Endothelial cell of umbilical vein (primary cell): ENCODE data around the gene ATF1. TPM values are rescaled to one million over a fixed set of nuclear protein-coding genes. Genes with fewer than 3 reads are reported as not detected.

Experiments
- BruUV-seq: library from RNA; stranded (reverse); fragments of 400-500 nt; replicated peaks from 2 replicates; lab custom pipeline; 2021; lab: Mats Ljungman, UMichigan
- CTCF ChIA-PET: fragments of 300-600, 350-600 bp; sonication (Branson Sonifier 250); formaldehyde crosslinking; loops from one replicate; lab custom pipeline; 2021; ENCODE audit warnings: antibody characterized with exemption, inconsistent platforms; lab: Charles Lee
- POLR2A ChIA-PET: fragments of 300-600, 350-600 bp; sonication (Branson Sonifier 250); formaldehyde crosslinking; loops from one replicate; lab custom pipeline; 2021; ENCODE audit warnings: antibody characterized with exemption, inconsistent platforms; lab: Charles Lee
- DNase-seq: peaks from one replicate; pipeline ENCODE4 v3.0.0-alpha.2; 2011; ENCODE audit warnings: low read depth, low spot score
- FAIRE-seq: peaks from 2 replicates; lab custom pipeline; 2011; peaks lifted over from hg19 to GRCh38; lab: Jason Lieb, UNC
- H2AFZ ChIP-seq: 2 replicates; pipeline ENCODE4 v1.6.0; 2012; ENCODE audit warnings: low read depth, low read length, control low read depth, inconsistent platforms
- H3K27ac ChIP-seq: 2 replicates; pipeline ENCODE4 v1.5.1; 2011; ENCODE audit warnings: low read depth, mild to moderate bottlenecking, control low read depth, low read length, moderate library complexity; ENCODE audit not compliant: insufficient read depth
- H3K27me3 ChIP-seq, 2 experiments: 2 replicates each; pipeline versions ENCODE4 v1.6.0 to v1.6.1; 2011; ENCODE audit warnings: low read length in 2 of 2, mixed read lengths in 1 of 2; ENCODE audit not compliant: control insufficient read depth in 2 of 2, insufficient read depth in 2 of 2
- H3K36me3 ChIP-seq, 2 experiments: 2 replicates in 1 of 2; 3 replicates in 1 of 2; pipeline ENCODE4 v1.5.1; 2011; ENCODE audit warnings: low read length in 2 of 2, mild to moderate bottlenecking in 1 of 2, moderate library complexity in 1 of 2; ENCODE audit not compliant: control insufficient read depth in 2 of 2, insufficient read depth in 2 of 2; ENCODE audit errors: extremely low read depth in 1 of 2
- H3K4me1 ChIP-seq: 3 replicates; pipeline ENCODE4 v1.5.1; 2011; ENCODE audit warnings: mild to moderate bottlenecking, low read length; ENCODE audit not compliant: control insufficient read depth, insufficient read depth; ENCODE audit errors: extremely low read depth
- H3K4me2 ChIP-seq: 2 replicates; pipeline ENCODE4 v1.6.1; 2011; ENCODE audit warnings: low read length, control low read depth, mixed read lengths; ENCODE audit not compliant: insufficient read depth
- H3K4me3 ChIP-seq, 3 experiments: fragments of 200-600 bp in 1 of 3; sonication (generic), shearing (Covaris generic) in 1 of 3; replicated peaks in 1 of 3; 2 replicates each; pipeline ENCODE4 v1.5.1; 2011 to 2016; ENCODE audit warnings: control low read depth in 3 of 3, low read length in 3 of 3, mild to moderate bottlenecking in 2 of 3, inconsistent platforms in 1 of 3, low read depth in 1 of 3, moderate library complexity in 1 of 3; ENCODE audit not compliant: insufficient read depth in 1 of 3
- H3K79me2 ChIP-seq: 2 replicates; pipeline ENCODE4 v1.6.0; 2012; ENCODE audit warnings: low read length, inconsistent platforms; ENCODE audit not compliant: control insufficient read depth, insufficient read depth
- H3K9ac ChIP-seq: replicated peaks from 2 replicates; pipeline ENCODE3; 2011; ENCODE audit warnings: low read length, control low read depth; ENCODE audit not compliant: insufficient read depth; ENCODE audit errors: extremely low read depth
- H3K9me1 ChIP-seq: replicated peaks from 3 replicates; pipeline ENCODE4 v1.6.0; 2011; ENCODE audit warnings: mild to moderate bottlenecking, low read length; ENCODE audit not compliant: control insufficient read depth, insufficient read depth; ENCODE audit errors: extremely low read depth
- H3K9me3 ChIP-seq: replicated peaks from 2 replicates; pipeline ENCODE4 v1.5.1; 2012; ENCODE audit warnings: low read length, inconsistent platforms; ENCODE audit not compliant: control insufficient read depth, insufficient read depth
- H4K20me1 ChIP-seq: replicated peaks from 2 replicates; pipeline ENCODE3; 2011; ENCODE audit warnings: mild to moderate bottlenecking, low read length; ENCODE audit not compliant: control insufficient read depth, insufficient read depth; ENCODE audit errors: extremely low read depth
- EZH2 ChIP-seq: IDR thresholded peaks from 2 replicates; pipeline ENCODE4 v1.6.1; 2012; ENCODE audit warnings: borderline replicate concordance, low read depth, mild to moderate bottlenecking, moderate library complexity, low read length, inconsistent platforms; ENCODE audit not compliant: severe bottlenecking
- FOS ChIP-seq: IDR thresholded peaks from 2 replicates; pipeline ENCODE4 v1.6.1; 2011; ENCODE audit warnings: mild to moderate bottlenecking, low read length, moderate library complexity, borderline replicate concordance; ENCODE audit not compliant: insufficient read depth
- GATA2 ChIP-seq: IDR thresholded peaks from 2 replicates; pipeline ENCODE4 v1.7.0; 2011; ENCODE audit warnings: low read depth, mild to moderate bottlenecking, moderate library complexity, mixed read lengths, low read length; ENCODE audit not compliant: insufficient read length, insufficient read depth
- JUN ChIP-seq: IDR thresholded peaks from 2 replicates; pipeline ENCODE4 v1.6.1; 2011; ENCODE audit warnings: borderline replicate concordance, low read depth; ENCODE audit not compliant: insufficient read length, insufficient read depth
- MYC ChIP-seq: IDR thresholded peaks from one replicate; pipeline ENCODE4 v1.6.1; 2011; ENCODE audit warnings: mild to moderate bottlenecking, low read depth, low read length
- POLR2A ChIP-seq: IDR thresholded peaks from 2 replicates; pipeline ENCODE4 v1.6.1; 2012; ENCODE audit warnings: low read depth, mild to moderate bottlenecking, control low read depth, low read length
- POLR2AphosphoS5 ChIP-seq: IDR thresholded peaks from 2 replicates; pipeline ENCODE4 v1.6.1; 2012; ENCODE audit warnings: low read depth, mild to moderate bottlenecking, control low read depth, low read length, moderate library complexity; ENCODE audit not compliant: insufficient read depth
- dilution Hi-C: fragments of 300-500 bp; cut with MboI; formaldehyde crosslinking; loops from one replicate; pipeline ENCODE4 v1.15.0; 2019; ENCODE audit warnings: low sequenced_read_pairs; ENCODE audit not compliant: extremely low pct_ligation_motif_present
- intact Hi-C: fragments of 100-400 bp; cut with micrococcal nuclease; formaldehyde crosslinking; loops from one replicate; pipeline ENCODE4 v1.10.0; 2022
- polyA plus RNA-seq, 4 experiments: library from polyadenylated mRNA; depleted of rRNA in 3 of 4; stranded (reverse) in 3 of 4; unstranded in 1 of 4; fragments of >200 nt; gene quantifications; 2 replicates each; pipeline versions ENCODE4 v1.2.1 to v1.2.3, GENCODE V29; 2011 to 2012; ENCODE audit warnings: missing spikeins in 1 of 4
- total RNA-seq: library from RNA; stranded (reverse); gene quantifications from 2 replicates; pipeline ENCODE4 v1.2.3, GENCODE V29; 2021
- TF ChIP-seq, protein P1 (sequence below), 2 donors: IDR thresholded peaks; 1 replicate in 1 of 2; 2 replicates in 1 of 2; pipeline ENCODE4 v1.5.1; 2011; ENCODE audit warnings: low read length in 2 of 2, mild to moderate bottlenecking in 2 of 2, moderate library complexity in 2 of 2, control low read depth in 1 of 2, inconsistent platforms in 1 of 2, low read depth in 1 of 2; ENCODE audit not compliant: insufficient read depth in 1 of 2; ENCODE audit errors: extremely low read depth in 1 of 2
- TF ChIP-seq, protein P2 (sequence below): IDR thresholded peaks from 2 replicates; pipeline ENCODE4 v1.6.1; 2011; ENCODE audit not compliant: insufficient read depth, insufficient read length

Gene ATF1
- total and polyA plus RNA-seq, 2 donors (not counting 3 experiments of a cell fraction or from before 2014, with no cell fraction given) = 14.5 to 26.7 TPM

DNA sequence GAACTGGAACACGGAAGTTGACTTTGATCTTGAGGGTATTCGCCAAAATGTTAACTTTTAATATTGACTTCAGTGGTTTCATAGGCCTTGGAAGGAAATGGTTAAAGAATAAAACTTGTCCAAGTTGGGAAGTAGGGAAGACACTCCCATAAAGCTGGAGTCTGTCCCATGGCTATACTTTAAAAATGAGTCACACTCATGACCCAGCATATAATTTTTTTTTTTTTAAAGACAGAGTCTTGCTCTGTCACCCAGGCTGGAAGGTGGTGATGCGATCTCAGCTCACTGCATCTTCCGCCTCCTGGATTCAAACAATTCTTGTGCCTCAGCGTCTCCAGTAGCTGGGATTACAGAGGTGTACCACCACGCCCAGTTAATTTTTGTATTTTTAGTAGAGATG lies 98.4 kb downstream of the ATF1 start:
- ChIA-PET POLR2A (no interaction called here), CTCF (interaction anchor here (1.0 kb wide), 1 partner anchor 37 kb away, joined by 3 read pairs; no protein-coding TSS in a partner anchor)
- H3K27me3 ChIP-seq = peaks cover 0 to 2% of the 10 kb centered on the region in 2 experiments
- no peaks in the 10 kb centered on the region for H3K9me3 ChIP-seq
- no peak overlapping the region for H3K9ac ChIP-seq
- H3K4me1 ChIP-seq = no peaks in the 10 kb centered on the region
- no peaks in the 10 kb centered on the region for H4K20me1 ChIP-seq
- dilution Hi-C loops (no loop called here), intact Hi-C loops (no loop called here)
- no peak for DNase-seq
- H3K4me3 ChIP-seq = no peak overlapping the region
- no peaks in the 10 kb centered on the region for H3K79me2 ChIP-seq
- BruUV-seq = no TSS peak
- H3K27ac ChIP-seq = no peak overlapping the region
- FAIRE-seq = no peak
- TF ChIP-seq FOS (no peak), POLR2A (no peak), POLR2AphosphoS5 (no peak), JUN (no peak), GATA2 (no peak), EZH2 (no peak), MYC (no peak)
- TF ChIP-seq, protein P1, sequence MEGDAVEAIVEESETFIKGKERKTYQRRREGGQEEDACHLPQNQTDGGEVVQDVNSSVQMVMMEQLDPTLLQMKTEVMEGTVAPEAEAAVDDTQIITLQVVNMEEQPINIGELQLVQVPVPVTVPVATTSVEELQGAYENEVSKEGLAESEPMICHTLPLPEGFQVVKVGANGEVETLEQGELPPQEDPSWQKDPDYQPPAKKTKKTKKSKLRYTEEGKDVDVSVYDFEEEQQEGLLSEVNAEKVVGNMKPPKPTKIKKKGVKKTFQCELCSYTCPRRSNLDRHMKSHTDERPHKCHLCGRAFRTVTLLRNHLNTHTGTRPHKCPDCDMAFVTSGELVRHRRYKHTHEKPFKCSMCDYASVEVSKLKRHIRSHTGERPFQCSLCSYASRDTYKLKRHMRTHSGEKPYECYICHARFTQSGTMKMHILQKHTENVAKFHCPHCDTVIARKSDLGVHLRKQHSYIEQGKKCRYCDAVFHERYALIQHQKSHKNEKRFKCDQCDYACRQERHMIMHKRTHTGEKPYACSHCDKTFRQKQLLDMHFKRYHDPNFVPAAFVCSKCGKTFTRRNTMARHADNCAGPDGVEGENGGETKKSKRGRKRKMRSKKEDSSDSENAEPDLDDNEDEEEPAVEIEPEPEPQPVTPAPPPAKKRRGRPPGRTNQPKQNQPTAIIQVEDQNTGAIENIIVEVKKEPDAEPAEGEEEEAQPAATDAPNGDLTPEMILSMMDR (IDR thresholded peaks at IDR 0.05; ENCODE audit: extremely low read depth in 1 of 2, insufficient read depth in 1 of 2, low read depth in 1 of 2, low read length in 2 of 2) = no peak
- TF ChIP-seq, protein P2, sequence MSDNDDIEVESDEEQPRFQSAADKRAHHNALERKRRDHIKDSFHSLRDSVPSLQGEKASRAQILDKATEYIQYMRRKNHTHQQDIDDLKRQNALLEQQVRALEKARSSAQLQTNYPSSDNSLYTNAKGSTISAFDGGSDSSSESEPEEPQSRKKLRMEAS = no peak
- H2AFZ ChIP-seq = no peak overlapping the region
- no peak overlapping the region for H3K4me2 ChIP-seq
- no peaks in the 10 kb centered on the region for H3K9me1 ChIP-seq
- no peaks in the 10 kb centered on the region for H3K36me3 ChIP-seq
